Activated CD8-positive, alpha-beta memory T cell treated with anti-CD3 and anti-CD28 coated beads, Interleukin-2, amount 50 U/mL, for 48 hours (primary cell): Measurements from ENCODE around the gene CST9.

Experiments used
- DNase-seq: peaks from one replicate; pipeline ENCODE4 v3.0.0-alpha.2; 2020

Gene CST9, protein sequence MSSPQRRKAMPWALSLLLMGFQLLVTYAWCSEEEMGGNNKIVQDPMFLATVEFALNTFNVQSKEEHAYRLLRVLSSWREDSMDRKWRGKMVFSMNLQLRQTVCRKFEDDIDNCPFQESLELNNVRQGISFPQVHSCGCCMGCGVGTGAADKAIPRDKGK

DNA sequence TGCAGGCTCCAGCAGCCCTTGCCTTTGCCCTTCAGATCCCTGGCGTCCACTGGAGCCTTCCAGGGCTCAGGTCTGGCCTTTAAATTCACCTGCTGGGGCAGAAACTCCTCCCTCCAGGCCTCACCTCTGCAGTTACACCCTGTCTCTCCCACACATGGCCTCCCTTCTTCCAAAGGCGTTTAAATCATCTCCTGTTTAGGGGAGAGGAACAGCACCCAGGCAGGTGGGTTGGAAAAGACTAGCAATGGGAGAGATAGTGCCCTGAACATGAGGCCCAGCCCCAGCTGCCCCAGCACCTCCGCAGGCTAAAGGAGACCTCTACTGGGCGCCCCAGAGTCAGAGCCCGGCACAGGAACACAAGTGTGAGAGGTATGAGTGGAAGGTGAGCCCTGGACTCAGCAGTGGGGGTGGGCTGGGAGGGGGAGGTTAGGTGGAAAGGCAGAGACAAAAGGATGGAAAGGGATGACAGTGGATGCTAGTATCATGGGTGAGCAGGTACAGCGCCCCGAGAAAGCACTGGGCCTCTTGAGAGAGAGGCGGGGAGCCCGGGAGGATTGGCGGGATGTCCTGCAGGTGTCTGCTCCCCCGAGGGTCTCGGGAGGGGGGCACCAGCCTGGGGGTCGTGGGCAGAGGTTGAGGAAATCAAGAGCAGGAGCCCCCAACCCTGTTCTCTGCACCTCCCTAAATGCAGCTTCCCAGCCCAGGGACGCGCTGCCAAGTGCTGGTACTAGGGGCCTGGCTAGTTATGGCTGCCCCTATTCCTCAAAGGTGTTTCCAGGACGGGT, at the start of gene CST9:
TSS of gene CST9 (minus strand) at position 51 of the 785 bp plus-strand sequence. CDS start 53 bp downstream, outside the sequence.
- DNase-seq, result no peak

DNA sequence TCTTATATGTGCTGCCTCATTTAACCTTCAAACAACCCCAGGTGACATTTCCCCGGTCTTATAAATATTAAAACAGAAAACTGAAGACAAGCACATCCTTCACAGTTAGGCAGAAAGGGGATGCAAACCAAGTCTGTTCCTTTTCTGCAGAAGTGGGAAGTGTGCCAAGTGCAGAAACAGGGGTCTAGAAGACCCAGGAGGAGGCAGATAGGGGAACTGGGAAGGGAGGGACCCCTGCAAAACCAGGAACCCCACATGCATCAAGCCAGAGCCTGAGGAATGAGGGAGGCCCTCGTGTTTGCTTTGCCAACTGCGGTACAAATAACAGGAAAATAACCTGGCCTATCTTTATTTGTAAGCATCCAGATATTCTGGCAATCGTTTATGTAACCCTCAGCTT, 49.0 kb upstream of the CST9 start:
- no peak for DNase-seq

DNA sequence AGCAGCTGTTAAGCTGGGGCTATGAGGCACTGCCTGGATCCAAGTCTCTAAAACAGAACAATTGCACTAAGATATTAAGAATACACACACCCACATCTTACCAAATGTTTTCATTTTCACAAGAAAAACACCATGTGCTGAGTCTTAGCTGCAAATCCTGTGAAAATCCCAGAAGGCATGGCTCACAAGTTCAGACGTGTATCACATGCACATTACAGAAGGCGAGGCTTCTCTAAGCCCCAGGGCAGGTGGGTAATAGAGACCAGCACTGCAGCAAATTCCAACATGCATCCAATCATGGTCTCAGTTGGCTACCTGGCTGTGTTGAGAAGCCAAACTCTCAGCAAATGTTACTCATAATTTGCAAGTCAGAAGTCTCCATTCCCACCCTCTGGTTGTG, 48.3 kb upstream of the CST9 start:
- no peak for DNase-seq

DNA sequence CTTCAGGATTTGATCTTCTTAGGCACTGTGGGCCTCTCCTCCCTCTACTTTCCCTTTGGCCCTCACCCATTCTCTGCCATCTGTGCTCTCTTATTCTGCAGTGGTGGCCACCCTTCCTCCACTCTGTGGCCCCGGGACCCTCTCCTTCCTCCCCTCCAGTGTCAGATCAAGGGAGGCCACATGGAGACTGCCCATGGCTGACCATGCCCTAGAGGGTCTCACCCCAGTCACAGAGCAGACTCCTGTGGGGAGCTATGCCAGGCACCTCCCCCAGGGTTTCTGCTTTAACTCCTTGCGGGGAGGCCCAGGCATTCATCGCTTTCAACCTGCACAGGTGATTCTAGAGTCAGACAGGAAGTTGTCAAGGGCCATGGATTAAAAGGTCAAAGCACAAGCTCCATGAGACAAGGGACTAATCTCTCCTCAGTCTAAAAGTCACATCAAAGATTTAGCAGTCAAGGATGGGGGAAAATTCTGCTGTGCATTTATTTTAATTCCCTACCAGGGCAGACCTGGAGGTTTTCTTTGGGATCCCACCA, 47.8 kb upstream of the CST9 start:
- DNase-seq, result no peak

DNA sequence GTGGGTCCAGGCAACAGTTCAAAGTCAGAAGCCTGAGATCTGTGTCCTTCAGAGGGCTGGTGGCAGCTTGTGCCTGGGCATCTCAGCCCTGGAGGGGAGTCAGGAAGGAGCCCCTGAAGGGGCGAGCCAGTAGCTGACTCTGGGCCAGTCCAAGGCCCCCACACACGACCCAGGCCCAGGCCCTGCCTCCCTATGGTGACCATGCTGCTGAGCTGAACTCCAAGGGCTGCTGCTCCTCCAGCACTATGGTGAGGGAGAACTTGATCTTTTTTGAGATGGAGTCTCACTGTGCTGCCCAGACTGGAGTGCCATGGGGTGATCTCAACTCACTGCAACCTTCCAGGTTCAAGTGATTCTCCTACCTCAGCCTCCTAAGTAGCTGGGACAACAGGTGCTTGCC, 47.2 kb upstream of the CST9 start:
- no peak for DNase-seq

DNA sequence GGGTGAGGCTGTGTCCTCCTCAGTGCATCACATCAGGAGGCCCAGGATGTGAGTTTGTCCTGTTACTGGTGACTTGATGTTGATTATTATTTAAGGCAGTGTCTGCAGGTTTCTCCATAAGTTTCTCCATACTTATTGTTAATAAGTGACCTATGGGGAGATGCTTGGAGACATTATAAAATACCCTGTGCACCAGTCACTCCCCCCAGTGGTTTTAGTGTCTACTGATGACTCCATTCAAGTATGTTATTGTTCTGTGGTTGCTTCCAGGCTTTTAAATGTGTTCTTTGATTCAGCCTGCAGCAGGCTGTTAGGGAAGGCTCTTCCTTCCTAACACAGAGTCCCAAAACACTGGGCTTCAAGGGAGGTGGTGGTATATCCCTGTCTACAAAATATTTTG, 46.7 kb upstream of the CST9 start:
- no peak for DNase-seq

DNA sequence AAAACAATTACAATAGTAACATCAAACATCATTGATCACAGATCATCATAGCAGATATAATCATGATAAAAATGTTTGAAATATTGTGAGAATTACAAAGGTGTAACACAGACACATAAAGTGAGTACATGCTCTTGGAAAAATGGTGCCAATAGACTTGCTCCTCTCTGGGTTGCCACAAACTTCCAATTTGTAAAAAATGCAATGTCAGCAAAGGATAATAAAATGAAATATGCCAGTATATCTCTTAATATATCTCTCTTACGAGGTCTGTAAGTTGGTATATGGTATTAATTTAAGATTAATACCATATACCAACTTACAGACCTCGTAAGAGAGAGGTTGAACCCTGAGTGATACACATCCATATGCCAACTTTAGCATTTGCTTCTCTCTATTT, 45.4 kb upstream of the CST9 start:
- no peak for DNase-seq

DNA sequence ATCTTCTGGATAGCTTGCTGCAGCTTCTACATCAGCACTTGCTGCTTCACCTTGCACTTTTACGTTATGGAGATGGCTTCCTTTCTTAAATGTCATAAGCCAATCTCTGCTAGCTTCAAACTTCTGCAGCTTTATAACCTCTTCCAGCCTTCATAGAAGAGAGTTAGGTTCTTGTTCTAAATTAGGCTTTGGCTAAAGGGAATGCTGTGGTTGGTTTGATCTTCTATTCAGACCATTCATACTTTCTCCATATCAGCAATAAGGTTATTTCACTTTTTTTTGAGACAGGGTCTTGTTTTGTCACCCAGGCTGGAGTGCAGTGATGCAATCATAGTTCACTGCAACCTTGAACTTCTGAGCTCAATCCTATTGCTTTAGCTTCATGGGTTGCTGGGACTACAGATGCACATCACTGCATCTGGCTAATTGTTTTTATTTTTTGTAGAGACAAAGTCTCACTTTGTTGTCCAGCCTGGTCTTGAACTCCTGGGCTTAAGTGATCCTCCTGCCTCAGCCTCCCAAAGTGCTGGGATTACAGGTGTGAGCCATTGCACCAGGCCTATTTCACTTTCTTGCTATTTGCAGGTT, 44.2 kb upstream of the CST9 start:
- no peak for DNase-seq

DNA sequence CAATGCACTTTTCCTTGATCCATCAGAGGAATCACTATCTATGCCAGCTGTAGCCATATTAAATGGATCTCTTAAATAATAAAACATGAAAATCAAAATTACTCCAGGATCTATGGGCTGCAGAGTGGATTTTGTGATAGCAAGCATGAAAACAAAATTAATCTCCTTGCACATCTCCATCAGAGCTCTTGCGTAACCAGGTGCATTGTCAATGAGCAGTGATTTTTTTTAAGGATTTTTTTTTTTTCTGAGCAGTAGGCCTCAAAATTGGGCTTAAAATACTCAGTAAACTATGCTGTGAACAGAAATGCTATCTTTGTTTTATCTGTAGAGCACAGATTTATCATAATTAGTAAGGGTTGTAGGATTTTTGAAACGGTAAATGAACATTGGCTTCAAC, 43.5 kb upstream of the CST9 start:
- no peak for DNase-seq

DNA sequence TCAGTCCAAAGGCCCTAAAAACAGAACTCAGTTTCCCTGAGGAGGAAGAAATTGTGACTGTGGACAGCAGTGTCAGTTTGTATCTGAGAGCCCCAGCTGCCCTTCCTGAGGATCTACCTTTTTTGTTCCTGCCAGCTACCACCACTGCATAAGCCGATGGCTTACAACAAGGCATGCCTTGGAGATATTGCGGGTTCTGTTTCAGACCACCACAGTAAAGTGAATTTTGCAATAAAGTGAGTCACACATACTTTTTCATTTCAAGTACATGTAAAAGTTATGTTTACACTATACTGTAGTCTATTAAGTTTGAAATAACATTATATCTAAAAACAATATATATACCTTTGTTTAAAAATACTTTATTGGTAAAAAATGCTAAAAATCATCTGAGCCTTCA, 41.6 kb upstream of the CST9 start:
- no peak for DNase-seq

DNA sequence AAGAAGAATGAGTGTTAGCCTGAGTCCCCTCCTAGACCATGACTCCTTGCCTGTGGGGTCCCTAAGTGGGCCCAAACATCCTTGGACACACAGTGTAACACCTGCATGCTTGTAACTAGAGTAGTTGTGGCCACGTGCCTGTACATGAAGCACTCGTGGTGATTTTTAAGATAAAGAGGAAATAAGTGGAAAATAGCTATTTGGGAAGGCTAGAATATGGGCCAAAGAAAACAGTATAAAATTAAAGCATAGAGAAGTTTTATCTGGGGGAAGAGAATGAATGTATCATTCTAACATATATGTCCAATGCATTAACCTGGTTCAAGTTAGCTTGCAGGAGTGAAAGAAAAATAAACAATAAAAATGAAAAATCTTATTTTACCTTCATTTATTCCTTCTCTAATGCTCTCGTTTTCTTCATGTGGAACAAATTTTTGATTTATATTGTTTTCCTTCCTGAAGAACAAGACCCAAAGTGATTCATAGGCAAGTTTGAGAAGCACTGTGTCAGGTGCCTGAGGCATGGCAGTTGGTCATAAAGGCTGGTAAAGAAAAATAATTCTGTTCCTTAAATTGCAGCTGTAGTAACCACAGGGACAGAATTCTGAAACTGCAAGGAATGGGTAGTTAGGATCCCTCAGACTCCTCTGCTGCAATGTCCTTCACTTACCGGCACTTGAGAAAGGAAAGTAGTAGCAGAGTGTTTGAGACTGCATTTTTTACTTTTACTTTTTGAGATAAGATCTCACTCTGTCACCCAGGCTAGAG, 40.6 kb upstream of the CST9 start:
- no peak for DNase-seq

DNA sequence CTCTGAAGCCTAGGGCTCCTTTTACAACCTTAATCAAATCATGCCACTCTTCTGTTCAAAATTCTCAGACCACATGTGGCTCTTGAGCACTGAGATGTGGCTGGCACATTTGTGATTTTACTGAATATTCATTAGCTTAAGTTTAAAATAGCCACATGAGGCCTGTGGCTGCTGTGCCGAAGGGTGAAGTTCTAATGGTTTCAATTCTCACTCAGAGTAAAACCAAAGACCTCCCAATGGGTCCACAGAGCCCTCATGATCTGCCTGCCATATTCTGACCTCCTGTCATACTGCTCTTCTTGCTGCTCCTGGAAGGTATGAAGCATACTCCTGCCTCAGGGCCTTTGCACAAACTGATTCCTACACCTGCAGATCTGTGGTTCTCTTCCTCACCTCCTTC, 39.9 kb upstream of the CST9 start:
- DNase-seq, result no peak

DNA sequence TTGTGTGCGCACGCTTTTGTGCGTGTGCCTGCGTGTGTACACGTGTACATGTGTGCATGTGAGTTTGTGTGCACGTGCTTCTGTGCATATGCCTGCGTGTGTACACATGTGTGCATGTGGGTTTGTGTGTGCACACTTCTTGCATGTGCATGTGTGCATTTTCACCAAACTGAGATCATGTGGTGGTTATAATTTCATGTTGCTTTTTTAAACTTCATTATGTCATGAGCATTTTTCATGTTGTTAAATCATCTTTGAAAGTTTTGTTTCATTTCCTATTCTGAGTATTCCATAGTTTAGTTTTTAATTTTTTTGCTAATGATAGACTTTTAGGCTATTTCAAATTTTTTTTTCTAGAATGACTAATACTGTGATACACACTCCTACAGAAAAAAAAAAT, 38.4 kb upstream of the CST9 start:
- no peak for DNase-seq

DNA sequence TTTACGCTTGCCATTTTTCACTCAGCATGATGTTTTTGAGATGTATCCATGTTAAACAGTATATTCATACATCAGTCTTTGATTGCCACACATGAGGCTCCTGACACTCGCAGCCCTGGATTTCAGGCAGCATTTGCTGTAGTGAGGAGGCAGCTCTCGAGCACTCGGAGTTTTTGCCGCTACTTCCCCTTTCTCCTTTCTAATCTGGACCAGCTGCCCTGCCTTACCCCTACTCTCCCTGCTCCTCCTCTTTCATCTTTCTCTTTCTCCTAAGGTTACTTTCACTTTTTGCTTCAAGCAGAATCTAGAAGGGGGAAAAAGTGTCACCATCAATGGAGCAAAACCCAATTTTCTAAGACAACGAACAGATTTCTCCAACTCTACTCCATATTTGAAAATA, 37.9 kb upstream of the CST9 start:
- DNase-seq, result no peak

DNA sequence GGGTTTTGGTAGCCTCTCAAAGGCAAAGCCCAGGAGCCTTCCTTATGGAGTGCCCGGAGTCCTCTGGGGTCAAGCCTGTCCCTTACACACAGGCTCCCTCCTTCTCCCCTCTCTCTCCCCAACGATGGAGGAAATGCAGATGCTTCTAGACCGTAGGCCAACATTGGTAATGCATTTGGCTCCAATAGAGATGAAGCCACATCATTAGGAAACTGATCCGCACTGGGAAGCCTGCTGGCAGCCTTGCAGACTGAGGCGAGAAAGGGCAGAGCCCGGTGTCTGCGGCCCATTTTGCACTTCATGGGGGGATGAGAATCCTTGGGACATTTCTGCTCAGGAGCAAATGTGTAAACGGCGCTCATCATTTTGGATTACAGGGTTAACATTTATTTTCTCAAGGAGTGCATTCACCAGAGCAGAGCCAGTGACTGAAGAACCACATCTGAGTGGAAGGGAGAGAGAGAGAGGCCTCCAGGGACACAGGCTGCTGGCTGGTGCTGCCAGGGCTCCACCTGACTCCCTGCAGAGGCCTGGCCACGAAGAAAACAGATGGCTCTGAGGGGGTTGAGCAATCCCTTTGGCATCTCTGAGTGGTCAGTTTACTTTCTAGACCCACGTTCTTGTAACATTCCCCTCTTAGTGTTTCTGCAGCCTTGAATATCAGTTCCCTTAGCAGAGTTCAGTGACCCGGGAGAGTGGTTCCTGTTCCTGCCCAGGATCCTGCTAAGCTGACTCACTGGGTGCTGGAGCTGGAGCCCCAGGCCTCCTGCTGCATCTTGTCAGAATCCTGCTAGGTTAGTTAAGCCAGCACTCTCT, 36.4 kb upstream of the CST9 start:
- DNase-seq, result no peak

DNA sequence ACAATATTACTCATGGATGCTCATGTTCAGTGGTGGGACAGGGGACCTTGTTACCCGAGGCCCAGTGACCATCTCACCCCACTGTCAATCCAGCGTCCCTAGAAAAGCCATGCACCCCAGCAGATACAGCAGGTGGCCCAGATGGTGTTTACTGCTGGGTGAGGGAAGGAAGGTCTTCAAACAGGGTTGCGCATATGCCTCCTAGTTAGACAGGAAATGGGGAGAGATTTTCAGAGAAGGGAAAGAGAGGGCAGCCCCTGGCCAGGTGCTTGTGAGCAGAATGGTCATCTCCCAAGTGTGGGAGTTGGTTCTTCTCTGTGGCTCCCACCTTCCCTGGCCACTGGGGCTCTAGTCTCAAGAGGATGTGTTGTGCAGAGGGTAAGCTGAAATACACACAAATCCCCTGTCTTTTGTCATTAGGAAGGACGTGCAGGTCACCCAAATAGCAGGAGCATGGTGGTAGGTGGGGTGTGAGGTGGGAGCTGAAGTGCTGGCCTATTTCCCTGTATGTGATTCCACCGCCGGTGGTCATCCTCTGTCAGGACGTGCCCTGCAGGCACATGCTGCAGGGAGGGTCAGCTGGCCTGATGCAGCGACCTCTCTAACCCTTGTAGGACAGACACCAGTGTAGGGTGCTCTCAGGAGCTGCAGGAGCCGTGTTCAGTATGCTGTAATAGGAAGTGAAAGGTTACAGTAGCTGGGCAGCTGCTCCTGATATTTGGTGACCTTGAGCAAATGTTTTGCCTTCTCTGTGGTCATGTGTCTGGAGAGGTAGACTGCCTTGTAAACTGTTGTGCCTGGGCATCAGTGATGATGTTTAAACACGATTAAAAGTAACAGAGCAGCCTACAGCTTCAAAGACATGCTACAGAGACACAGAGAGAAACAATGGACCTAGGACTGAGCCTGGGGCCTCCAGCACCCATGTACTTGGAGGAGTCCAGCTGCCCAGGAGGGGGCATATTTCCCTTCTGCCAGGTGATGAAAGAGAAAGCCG, 35.3 kb upstream of the CST9 start:
- no peak for DNase-seq

DNA sequence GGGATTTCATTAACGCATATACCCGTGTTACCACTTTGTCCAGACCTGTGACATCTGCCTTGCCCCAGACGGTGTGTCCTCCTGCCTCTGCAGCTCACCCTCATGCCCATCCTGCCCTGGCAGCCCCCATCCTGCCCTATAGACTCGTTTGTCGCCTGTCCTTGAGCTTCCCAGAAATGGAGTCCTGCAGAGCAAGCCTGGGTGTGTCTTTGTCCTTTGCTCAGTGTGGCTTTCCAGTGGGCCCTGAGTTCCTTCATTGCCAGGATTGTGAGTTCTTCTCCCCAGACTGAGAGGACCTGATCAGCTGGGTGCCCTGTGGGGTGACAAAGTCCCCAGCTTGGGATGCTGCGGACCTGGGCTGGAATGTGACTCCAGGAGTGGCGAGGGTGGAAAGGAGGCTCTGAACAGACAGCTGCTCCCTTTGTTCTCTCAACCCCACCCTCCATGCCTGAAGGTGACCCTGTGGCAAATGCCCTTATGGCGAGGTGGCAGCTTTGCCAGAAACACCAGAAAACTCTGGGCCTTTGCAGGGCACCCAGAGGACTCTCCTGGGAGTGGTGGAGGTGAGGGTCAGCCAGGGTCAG, 34.4 kb upstream of the CST9 start:
- DNase-seq, result no peak

DNA sequence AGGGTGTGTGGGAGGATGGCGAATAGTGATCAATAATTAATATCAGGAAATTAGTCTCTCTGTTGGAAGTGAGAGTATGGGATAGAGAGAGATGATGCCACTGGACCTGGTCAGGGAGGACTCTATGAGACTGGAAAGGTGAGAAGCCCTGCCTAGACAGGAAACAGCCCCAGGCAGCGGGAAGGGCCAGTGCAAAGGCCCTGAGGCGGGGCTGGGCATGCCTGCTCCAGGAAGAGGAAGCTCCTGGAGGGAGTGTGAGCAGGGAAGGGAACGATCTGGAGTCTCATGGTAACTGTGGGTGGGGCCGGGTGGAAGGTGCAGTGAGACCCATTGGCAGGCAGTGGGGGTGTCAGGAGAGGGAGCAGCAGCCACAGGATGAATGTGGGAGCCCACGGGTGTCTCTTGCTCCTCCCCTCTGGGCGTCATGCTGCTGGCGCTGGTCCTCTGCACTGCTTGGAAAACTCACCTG, 33.8 kb upstream of the CST9 start:
- no peak for DNase-seq

DNA sequence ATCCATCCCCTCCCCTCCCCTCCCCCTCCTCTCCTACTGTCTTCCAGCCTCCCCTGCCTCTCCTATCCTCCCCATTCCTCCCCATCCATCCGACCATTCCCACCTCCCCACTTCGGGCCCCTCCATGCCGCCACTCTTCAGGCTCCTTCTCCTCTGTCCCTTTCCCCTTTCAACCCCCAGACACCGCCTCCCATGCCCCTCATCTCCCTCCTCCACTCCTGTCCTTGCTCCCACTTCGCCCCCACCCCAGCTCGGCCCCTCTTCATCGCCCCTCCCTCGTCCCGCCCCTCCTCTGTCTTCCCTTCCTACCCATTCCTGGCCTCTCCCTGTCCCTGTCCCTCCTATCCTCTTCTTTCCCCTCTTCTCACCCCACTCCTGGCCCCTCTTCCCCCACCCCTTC, 32.6 kb upstream of the CST9 start:
- no peak for DNase-seq

DNA sequence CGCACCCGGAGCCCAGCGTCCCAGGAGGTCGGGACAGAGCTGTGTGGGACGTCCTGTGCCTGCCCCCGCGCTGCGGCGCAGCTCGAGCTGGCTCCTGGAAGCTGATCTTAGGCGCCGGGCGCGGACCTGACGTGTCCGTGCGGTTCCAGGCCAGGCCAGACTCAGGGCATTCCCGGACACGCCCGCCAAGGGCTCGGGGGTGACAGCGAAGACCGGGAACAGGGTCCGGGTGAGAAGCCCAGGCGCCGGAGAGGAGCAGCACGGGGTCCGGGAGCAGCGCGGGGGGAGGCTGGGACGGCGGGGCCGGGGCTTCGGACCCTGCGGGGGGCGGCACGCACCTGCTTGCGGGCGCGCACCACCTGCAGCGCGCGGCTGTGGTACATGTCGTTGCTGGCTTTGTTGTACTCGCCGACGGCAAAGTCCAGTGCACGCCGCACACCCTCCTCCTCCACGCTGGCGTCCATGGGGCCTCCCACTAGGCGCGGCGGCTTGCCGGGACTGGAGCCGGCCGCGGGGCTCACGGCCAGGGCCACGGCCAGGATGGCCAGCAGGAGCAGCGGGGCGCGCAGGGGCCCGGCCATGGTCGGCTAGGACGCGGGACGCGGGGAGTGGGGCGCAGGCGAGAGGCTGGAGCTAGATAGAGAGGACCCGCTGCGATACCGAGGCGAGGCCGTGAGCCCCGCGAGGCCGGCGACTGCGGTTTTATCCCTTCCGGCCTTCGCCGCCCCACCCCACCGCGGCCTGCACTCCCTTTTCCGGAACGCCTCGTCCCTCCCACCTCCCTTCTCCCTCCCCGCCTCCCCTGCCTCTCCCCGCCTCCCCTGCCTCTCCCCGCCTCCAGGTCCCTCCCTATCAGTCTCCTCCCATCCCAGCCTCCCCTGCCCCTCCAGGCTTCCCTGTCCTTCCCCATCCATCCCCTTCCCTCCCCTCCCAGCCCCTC, 31.8 kb upstream of the CST9 start, which contains the start of gene CST3:
TSS of gene CST3 (minus strand) at position 674 of the 940 bp plus-strand sequence. CDS start at position 581, 93 bp downstream.
- DNase-seq, result no peak
